Measurements from ENCODE around the gene MLNR.

Gene MLNR

DNA sequence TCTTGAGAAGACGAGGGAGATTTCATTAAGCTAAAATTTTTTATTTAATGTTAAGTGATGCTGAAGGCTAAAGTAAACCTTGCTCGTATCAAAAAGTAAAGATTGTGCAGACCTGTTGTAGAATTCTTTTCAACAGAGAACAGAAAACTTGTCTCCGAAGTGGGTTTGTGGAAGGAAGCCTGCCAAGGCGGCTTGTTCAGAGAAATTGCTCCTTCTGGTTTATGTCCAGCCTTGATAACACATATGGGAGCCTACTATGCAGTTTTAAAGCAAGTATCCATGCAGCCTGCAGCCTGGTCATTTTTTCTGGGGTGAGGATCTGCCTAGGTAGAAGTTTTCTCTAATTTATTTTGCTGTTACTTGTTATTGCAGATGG lies 1.4 kb downstream of the MLNR start:
- TF ChIP-seq, protein P1, sequence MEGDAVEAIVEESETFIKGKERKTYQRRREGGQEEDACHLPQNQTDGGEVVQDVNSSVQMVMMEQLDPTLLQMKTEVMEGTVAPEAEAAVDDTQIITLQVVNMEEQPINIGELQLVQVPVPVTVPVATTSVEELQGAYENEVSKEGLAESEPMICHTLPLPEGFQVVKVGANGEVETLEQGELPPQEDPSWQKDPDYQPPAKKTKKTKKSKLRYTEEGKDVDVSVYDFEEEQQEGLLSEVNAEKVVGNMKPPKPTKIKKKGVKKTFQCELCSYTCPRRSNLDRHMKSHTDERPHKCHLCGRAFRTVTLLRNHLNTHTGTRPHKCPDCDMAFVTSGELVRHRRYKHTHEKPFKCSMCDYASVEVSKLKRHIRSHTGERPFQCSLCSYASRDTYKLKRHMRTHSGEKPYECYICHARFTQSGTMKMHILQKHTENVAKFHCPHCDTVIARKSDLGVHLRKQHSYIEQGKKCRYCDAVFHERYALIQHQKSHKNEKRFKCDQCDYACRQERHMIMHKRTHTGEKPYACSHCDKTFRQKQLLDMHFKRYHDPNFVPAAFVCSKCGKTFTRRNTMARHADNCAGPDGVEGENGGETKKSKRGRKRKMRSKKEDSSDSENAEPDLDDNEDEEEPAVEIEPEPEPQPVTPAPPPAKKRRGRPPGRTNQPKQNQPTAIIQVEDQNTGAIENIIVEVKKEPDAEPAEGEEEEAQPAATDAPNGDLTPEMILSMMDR (IDR thresholded peaks at IDR 0.05; ENCODE audit: extremely low read depth, insufficient read depth, missing control alignments), result no peak
- DNase-seq (ENCODE audit: low spot score), result no peak
- in situ Hi-C loops (cut with MboI; ENCODE audit: low pct_unique_long_range_greater_than_20kb, low sequenced_read_pairs, unreplicated experiment), result no loop called here

GRCh38 chr13:49225223-49226042 lies 5.3 kb downstream of the MLNR start:
- TF ChIP-seq, protein P1 (IDR thresholded peaks at IDR 0.05; ENCODE audit: extremely low read depth, insufficient read depth, missing control alignments), result no peak
- in situ Hi-C loops (cut with MboI; ENCODE audit: low pct_unique_long_range_greater_than_20kb, low sequenced_read_pairs, unreplicated experiment), result no loop called here
- no peak for DNase-seq (ENCODE audit: low spot score)

DNA sequence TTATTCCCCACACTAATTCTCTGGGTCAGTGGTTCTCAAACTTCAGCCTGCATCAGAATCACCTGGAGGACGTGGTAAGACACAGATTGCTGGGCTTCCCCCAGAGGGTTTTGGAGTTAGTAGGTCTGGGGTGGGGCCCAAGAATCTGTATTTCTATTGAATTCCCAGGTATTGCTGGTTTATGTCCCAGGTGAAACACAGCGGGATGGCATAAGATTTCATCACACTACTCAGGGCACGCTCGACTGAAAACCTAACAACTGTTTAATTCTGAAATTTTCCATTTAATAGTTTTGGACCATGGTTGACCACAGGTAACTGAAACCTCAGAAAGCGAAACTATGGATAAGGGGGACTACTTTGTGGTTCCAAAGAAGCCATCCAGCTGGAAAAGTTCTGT lies 6.5 kb downstream of the MLNR start:
- in situ Hi-C loops (cut with MboI; ENCODE audit: low pct_unique_long_range_greater_than_20kb, low sequenced_read_pairs, unreplicated experiment), result no loop called here
- TF ChIP-seq, protein P1 (IDR thresholded peaks at IDR 0.05; ENCODE audit: extremely low read depth, insufficient read depth, missing control alignments), result no peak
- no peak for DNase-seq (ENCODE audit: low spot score)

DNA sequence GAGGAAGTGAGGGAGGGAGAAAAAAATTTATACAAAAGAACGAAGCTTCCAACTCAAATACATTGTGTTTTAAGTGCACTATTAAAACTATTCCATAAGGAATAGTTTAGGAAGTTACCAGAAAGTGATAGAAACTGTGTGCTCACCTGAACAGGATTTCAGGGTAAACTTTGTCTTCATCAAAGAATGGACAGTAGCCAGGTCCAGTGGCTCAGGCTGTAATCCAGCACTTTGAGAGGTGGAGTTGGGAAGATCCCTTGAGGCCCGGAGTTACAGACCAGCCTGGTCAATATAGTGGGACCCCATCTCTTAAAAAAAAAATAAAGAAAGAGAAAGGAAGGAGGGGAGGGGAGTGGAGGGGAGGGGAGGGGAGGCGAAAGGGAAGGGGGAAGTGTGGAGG lies 14.6 kb downstream of the MLNR start:
- TF ChIP-seq, protein P1 (IDR thresholded peaks at IDR 0.05; ENCODE audit: extremely low read depth, insufficient read depth, missing control alignments), result no peak
- DNase-seq (ENCODE audit: low spot score), result no peak
- in situ Hi-C loops (cut with MboI; ENCODE audit: low pct_unique_long_range_greater_than_20kb, low sequenced_read_pairs, unreplicated experiment), result no loop called here

GRCh38 chr13:49235856-49236431 lies 15.8 kb downstream of the MLNR start:
- no peak for DNase-seq (ENCODE audit: low spot score)
- in situ Hi-C loops (cut with MboI; ENCODE audit: low pct_unique_long_range_greater_than_20kb, low sequenced_read_pairs, unreplicated experiment), result no loop called here
- TF ChIP-seq, protein P1 (IDR thresholded peaks at IDR 0.05; ENCODE audit: extremely low read depth, insufficient read depth, missing control alignments), result no peak

- in situ Hi-C loops (cut with MboI; ENCODE audit: low pct_unique_long_range_greater_than_20kb, low sequenced_read_pairs, unreplicated experiment), result no loop called here
- TF ChIP-seq, protein P1 (IDR thresholded peaks at IDR 0.05; ENCODE audit: extremely low read depth, insufficient read depth, missing control alignments), result no peak
- DNase-seq (ENCODE audit: low spot score), result no peak
These were observed 18.5 kb downstream of the MLNR start for GRCh38 chr13:49238621-49239020.
